GM21367 (cell line): Measurements from ENCODE around the gene HEXIM2.
A peak's percentile ranks its signal among the peaks of the same experiment; 100 is the strongest.

ENCODE experiments used
- ATAC-seq: cut with Tn5 transposase; IDR thresholded peaks from one replicate; pipeline ENCODE4 v1.9.1; 2021; ENCODE audit not compliant: unreplicated experiment

The HEXIM2 gene

GRCh38 chr17:45143767-45144198, 17.9 kb upstream of the HEXIM2 start:
- ATAC-seq = no peak

- ATAC-seq = no peak
These were observed 17.3 kb upstream of the HEXIM2 start for GRCh38 chr17:45144199-45145034.

DNA sequence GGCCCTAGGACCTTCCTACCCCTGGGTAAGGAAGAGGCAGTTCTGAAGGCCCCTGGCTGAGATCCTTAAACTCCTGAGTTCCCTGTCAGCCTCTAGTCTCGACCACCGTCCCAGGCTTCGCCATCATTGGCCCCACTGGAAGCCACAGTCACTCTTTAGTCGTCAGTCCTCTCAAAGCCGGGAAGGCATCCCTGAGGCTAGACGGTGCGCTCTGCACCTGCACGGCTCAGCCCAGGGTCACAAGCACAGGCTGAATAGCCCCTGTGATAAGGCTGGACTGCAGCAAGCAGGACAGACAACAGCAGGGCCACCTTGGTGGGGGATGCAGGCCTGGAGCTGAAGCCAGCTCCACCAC, 16.7 kb upstream of the HEXIM2 start:
- ATAC-seq = no peak

- no peak for ATAC-seq
These were observed 15.5 kb upstream of the HEXIM2 start for GRCh38 chr17:45146166-45146565.

- no peak for ATAC-seq
These were observed 15.1 kb upstream of the HEXIM2 start for GRCh38 chr17:45146592-45146889.

DNA sequence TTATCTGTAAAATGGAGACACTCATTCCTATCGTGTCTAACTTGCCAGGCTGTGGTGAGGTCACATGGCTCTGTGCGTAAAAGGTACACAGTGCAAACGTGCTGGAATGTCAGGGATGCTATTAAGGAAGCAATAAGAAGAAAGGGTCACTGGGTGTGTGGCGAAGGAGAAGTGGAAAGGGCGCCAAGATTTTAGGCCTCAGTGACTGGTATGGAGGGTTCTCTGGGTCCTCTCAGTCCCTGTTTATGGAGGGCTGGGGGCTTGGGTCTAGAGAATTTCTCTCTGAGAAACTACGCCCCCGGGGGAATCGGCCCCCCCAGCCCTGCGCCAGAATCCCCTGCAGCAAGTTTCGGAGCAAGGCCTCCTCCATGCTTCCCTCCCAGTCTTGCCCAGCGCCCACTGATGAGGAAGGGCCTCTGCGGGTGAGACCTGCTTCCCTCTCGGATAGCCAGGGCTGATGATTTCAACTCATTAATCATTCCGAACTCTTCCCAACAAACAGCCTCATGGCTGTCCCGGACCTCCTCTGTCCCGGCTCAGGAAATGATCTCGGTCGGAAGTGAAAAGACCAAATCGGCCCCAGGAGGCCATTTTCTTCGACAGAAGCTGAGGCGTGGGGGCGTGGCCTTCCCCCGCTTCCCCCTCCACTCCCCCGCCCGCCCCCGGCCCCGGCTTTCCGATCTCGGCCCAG, 14.6 kb upstream of the HEXIM2 start:
- ATAC-seq = no peak

DNA sequence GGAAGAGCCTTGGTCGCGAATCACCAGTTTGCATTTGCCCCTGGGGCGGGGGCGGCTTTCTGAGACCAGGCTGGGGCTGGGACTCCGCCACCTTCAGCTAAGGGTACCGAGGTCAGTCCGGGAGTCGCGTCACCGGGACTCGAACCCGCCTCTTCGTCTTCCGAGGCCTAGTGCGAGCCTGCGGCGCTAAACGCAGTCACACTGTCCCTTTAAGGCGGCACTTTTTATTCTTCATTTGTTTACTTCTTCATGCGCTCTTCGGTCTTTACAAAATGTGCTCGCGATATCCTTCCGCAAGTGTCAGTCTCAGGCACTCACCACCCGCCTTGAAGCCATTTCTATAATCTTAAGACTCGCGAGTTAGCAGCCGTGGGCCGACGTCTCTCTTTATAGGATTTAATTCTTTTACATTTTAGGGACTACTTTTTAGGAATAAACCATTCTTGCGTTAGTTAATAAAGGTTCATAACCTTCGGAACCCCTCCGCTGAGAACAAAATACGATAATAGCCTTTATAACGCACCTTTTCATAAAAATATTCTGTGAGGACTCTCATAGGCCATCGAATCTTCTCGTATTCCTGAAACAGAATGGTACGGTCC, 14.0 kb upstream of the HEXIM2 start:
- ATAC-seq = no peak

DNA sequence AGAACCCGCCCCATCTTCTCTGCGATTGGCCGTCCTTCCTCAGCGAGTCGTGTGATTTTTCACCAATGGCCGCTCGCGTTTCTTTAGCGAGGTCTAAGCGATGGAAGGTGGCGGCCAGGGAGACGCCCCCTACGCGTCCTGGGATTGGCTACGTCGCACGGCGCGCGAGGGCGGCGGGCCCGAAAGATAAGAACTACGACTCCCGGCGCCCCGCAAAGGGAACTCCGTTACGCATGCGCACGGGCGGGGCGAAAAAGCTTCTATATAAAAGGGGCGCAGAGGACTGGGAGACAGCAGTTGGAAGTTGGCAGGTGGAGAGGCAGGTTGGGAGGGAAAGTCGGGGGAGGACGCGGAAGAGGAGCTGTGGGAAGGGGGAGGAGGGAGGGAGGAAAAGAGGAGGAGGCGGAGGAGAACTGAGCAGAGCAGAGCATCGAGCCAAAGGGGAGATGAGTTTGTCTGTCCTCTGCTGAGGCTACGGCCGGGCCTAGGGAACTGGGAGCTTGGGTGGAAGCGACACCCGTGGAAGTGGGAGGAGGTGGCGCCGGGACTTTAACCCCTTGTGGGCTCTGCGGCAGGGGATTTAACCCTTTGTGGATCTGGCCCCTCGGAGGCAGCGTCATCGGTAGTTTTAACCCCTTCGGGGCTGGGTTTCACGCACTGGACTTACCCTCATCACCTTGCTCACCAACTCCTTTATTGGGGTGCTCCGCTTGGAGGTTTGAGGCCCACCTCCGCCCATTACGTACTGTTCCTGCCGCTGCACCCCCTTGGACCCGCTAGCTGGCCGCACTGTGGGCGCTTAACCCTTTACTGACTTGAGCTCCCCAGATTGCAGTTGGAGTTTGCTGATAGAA, 13.3 kb upstream of the HEXIM2 start, which contains the start of gene HEXIM1:
TSS of gene HEXIM1 (plus strand) at position 293 of the 854 bp plus-strand sequence. CDS start 716 bp downstream, outside the sequence.
- peak; percentile 55 for ATAC-seq

DNA sequence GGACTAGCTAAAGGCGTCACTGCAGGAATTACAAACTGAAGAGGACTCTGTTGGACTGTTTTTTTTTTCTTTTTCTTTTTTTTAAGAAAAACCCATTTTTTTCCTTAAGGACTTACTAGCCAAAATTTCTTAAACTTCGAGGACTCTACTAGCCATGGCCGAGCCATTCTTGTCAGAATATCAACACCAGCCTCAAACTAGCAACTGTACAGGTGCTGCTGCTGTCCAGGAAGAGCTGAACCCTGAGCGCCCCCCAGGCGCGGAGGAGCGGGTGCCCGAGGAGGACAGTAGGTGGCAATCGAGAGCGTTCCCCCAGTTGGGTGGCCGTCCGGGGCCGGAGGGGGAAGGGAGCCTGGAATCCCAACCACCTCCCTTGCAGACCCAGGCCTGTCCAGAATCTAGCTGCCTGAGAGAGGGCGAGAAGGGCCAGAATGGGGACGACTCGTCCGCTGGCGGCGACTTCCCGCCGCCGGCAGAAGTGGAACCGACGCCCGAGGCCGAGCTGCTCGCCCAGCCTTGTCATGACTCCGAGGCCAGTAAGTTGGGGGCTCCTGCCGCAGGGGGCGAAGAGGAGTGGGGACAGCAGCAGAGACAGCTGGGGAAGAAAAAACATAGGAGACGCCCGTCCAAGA, 12.5 kb upstream of the HEXIM2 start:
- no peak for ATAC-seq

GRCh38 chr17:45149669-45150664, 11.7 kb upstream of the HEXIM2 start:
- no peak for ATAC-seq

DNA sequence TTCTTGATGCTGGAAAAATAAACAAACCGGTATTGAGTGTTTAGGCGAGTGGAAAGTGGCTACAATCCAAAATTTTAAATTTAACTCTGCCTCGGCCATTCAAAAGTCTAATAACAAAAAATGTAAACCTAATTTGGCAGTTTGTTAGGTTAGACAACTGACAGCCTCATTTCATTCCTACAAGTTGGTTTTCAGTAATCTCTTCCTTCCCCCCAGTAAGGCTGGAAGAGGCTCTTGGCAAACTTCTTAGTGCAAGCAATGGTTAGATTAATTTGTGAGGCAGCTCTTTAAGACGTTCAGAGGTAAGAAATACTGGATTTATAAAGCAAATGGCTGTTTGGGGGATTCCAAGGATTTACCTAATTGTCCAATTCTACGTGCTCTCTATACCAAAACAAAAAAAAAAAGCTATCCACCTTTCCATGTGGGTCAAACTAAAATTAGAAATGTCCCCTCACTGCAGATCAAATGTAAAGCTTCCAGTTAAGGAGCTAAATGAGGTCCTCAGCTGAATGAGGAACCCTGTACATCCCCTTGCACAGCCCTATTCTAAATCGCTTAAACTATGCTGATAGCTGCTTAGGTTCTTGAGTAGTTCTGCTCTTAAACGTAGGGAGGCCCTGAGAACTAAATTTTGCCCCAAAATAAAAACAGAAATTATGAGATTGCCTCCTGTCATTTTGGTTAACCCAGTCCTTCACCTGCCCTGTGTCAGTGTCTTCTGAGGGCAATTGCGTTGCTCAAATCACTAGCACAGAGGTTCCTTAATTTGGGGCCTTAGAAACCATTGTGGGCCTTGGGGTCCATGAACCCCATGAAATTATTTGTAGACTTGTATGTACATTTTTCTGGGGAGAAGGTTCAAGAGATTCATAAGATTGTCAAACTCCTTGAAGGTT, 10.5 kb upstream of the HEXIM2 start:
- no peak for ATAC-seq

- ATAC-seq = no peak
These were observed 6.6 kb upstream of the HEXIM2 start for GRCh38 chr17:45155029-45155428.

GRCh38 chr17:45155483-45155882, 6.2 kb upstream of the HEXIM2 start:
- no peak for ATAC-seq

DNA sequence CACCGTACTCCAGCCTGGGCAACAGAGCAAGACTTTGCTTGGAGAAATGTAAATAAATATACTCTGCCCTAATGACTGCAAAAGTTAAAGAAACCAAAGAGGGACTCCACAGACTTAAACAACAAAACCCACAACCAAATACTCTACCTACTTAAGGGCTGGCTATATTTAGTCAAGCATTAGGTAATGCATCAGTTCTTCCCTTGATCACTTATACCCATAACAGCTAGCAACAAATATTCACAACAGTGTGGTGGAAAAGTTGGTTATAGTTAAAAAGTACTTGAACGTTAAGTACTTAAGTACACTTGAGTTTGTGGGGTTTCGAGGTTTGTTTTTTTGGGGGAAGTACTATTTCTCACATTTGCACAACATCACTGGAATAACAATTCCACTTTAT, 5.4 kb upstream of the HEXIM2 start:
- ATAC-seq = no peak

DNA sequence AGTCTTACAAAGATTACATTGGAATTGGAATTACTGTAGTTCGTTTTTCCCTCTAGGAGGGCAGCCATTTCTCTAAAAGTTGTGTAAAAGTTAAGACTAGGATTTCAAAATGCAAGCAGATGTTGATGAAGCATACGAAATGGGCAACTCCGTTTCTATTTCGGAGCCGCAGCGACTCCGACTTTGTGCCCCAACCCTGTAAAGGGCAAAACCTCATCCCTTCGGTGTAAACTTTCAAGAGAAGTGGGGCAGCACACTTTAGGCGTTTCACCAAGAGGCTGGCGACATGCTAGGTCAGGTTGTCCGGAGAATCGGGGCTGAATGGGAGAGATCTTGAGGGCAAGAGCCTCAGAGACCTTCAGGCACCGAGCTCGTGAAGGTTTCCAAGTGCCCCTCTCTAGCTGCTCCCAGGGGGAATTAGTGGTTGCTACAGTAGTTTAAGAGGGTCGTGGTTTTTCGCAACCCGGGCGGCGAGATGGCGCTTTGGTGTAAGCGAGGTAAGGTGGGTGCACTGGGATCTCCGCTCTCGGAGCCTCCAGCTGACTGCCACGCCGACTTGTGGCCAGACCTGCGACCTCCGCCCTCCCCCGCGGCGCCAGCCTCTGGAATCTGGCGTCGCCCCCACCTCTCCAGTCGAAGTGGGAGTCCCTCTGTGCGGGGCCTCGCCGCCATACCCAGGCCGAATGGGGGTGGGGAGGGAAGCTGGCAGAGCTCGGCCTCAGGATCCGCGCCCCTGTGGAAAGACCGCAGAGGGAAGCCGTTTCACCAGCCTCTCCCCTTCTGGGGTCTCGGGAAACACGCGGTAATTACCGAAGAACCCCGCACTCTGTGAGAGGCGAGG, 1.0 kb upstream of the HEXIM2 start:
- peak; percentile 15 for ATAC-seq

DNA sequence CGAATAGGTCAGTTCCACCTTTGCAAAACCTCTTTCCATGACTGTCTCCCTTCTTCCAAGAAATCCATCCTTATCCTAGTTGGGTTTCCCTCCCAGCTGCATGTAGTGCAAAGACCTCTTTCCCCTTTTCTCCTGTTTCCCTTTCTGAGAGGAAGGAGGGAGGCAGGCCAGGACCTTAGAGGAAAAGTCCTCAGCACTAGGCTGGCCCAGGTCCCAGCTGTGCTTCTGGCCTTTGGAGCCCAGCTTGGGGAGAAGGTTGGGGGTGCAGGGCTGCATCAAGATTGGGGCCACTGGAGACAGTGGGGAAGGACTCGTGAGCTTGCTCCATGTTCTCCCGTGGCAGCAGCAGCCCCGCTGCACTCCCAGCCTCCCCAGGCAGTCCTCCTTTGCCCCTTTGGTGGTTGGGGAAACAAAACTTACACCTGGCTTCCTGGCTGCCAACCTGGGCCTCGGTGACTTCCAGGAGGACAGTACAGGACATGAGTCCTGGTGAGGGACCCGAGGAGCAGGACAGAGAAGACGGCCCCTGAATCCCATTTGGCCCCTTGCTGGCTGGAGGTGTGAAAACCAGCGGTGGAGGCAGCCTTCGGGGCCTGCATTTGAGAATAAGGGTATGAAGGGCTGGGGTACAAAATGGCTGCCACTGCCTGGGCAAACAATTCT, 481 bp downstream of the HEXIM2 start:
- ATAC-seq = no peak

- no peak for ATAC-seq
These were observed 3.1 kb downstream of the HEXIM2 start for GRCh38 chr17:45164734-45165269.
